MCF 10A (cell line): ENCODE results near the gene PKN2. TPM values are rescaled to one million over a fixed set of nuclear protein-coding genes. Genes with fewer than 3 reads are reported as not detected.

Experiments used
- BruUV-seq: library from RNA; stranded (reverse); fragments of 400-500 nt; replicated peaks from 2 replicates; lab custom pipeline; 2021; lab: Mats Ljungman, UMichigan
- CTCF ChIA-PET: fragments of 300-600 bp; sonication (Branson Sonifier 250); formaldehyde crosslinking; extraction: SDS; loops from one replicate; lab custom pipeline; 2021; ENCODE audit warnings: antibody characterized with exemption, inconsistent platforms; lab: Yijun Ruan, JAX
- POLR2A ChIA-PET: fragments of 300-600, 350-650 bp; sonication (Branson Sonifier 250); formaldehyde crosslinking; extraction: SDS; loops from one replicate; lab custom pipeline; 2020; ENCODE audit warnings: antibody characterized with exemption, inconsistent platforms; lab: Yijun Ruan, JAX
- DNase-seq: peaks from one replicate; pipeline ENCODE4 v3.0.0-alpha.2; 2018; ENCODE audit not compliant: unreplicated experiment
- H3K27ac Mint-ChIP-seq: one replicate; pipeline ENCODE4 v1.8.0; 2022; ENCODE audit warnings: mild to moderate bottlenecking, low read depth, mixed read lengths; ENCODE audit not compliant: unreplicated experiment
- H3K27me3 Mint-ChIP-seq: one replicate; pipeline ENCODE4 v1.8.0; 2022; ENCODE audit warnings: mixed read lengths; ENCODE audit not compliant: insufficient read depth, unreplicated experiment
- H3K36me3 Mint-ChIP-seq: one replicate; pipeline ENCODE4 v1.8.0; 2022; ENCODE audit warnings: mild to moderate bottlenecking, moderate library complexity, mixed read lengths; ENCODE audit not compliant: insufficient read depth, unreplicated experiment
- H3K4me1 Mint-ChIP-seq: one replicate; pipeline ENCODE4 v1.8.0; 2022; ENCODE audit warnings: mixed read lengths; ENCODE audit not compliant: insufficient read depth, unreplicated experiment
- H3K4me3 Mint-ChIP-seq: one replicate; pipeline ENCODE4 v1.8.0; 2022; ENCODE audit warnings: mild to moderate bottlenecking, moderate library complexity, mixed read lengths; ENCODE audit not compliant: unreplicated experiment
- H3K9me3 Mint-ChIP-seq: one replicate; pipeline ENCODE4 v1.8.0; 2022; ENCODE audit warnings: mixed read lengths; ENCODE audit not compliant: unreplicated experiment
- intact Hi-C: fragments of 100-400 bp; cut with micrococcal nuclease; formaldehyde crosslinking; loops from 2 replicates; pipeline ENCODE4 v1.14.1; 2022
- total RNA-seq: library from RNA; stranded (reverse); gene quantifications from 2 replicates; pipeline ENCODE4 v1.2.3, GENCODE V29; 2022
- TF ChIP-seq, protein P1 (sequence below): fragments of 200-600 bp; IDR thresholded peaks from one replicate; pipeline ENCODE4 v1.8.0; 2022; ENCODE audit warnings: antibody characterized with exemption, mild to moderate bottlenecking; ENCODE audit not compliant: unreplicated experiment

The PKN2 gene
- total RNA-seq, 1 experiment from 2014 or later = 40.2 TPM

- no TSS peak for BruUV-seq
- intact Hi-C loops = no loop called here
- Mint-ChIP-seq H3K27ac (no peak overlapping the region), H3K9me3 (no peaks in the 10 kb centered on the region), H3K27me3 (no peaks in the 10 kb centered on the region), H3K4me1 (peaks cover 16% of the 10 kb centered on the region), H3K36me3 (no peaks in the 10 kb centered on the region), H3K4me3 (no peak overlapping the region)
- no peak for DNase-seq
- POLR2A ChIA-PET = no interaction called here
- CTCF ChIA-PET = no interaction called here
- TF ChIP-seq, protein P1, sequence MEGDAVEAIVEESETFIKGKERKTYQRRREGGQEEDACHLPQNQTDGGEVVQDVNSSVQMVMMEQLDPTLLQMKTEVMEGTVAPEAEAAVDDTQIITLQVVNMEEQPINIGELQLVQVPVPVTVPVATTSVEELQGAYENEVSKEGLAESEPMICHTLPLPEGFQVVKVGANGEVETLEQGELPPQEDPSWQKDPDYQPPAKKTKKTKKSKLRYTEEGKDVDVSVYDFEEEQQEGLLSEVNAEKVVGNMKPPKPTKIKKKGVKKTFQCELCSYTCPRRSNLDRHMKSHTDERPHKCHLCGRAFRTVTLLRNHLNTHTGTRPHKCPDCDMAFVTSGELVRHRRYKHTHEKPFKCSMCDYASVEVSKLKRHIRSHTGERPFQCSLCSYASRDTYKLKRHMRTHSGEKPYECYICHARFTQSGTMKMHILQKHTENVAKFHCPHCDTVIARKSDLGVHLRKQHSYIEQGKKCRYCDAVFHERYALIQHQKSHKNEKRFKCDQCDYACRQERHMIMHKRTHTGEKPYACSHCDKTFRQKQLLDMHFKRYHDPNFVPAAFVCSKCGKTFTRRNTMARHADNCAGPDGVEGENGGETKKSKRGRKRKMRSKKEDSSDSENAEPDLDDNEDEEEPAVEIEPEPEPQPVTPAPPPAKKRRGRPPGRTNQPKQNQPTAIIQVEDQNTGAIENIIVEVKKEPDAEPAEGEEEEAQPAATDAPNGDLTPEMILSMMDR = no peak
These were observed 7.5 kb downstream of the PKN2 start for GRCh38 chr1:88691540-88691939.

DNA sequence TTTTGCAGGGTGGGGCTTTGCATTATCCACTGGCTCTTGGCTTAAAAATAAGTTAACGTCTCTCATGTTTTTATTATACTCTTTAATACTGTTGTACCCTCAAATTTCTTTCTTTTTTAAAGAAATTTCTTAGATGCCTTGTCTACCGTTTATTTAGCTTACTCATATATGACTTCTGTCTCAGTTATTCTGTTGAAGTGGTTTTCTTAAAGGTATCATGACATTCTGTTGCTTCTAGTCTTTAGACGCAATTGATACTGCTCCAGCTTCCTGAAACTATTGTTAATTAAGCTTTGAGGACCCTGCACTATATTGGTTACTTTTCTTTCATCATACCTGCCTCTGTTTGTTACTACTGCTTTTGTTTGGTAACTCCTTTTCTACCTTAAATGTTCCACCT lies 11.7 kb downstream of the PKN2 start:
- TF ChIP-seq, protein P1 = no peak
- ChIA-PET POLR2A (interaction anchor here (5.8 kb wide), 1 partner anchor 11 kb away, joined by 53 read pairs; the partner anchor contains the start of gene PKN2), CTCF (interaction anchor here (1.0 kb wide), 1 partner anchor 41 kb away, joined by 4 read pairs; no protein-coding TSS in a partner anchor)
- no TSS peak for BruUV-seq
- Mint-ChIP-seq H3K36me3 (no peaks in the 10 kb centered on the region), H3K27me3 (no peaks in the 10 kb centered on the region), H3K9me3 (no peaks in the 10 kb centered on the region), H3K4me3 (no peak overlapping the region), H3K4me1 (peaks cover 30% of the 10 kb centered on the region), H3K27ac (no peak overlapping the region)
- intact Hi-C loops = no loop called here
- no peak for DNase-seq

DNA sequence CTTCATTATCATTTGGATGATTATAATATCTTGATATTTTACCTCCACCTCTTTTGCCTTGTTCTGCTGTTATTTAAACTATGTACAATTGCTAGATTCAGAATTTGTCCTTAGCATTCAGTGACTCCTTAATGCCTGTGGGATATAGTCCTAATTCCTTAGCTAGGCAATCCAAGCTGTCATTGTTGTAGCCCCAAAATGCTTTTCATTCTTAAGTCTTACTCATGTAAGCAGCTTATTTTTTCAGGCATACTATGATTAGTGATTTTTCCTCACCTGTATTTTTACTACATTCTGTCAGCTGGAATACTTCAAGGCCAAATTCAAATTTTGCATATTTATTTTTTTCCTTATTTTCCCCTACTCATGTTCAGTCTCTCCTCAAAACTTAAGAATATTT lies 13.4 kb downstream of the PKN2 start:
- BruUV-seq = no TSS peak
- H3K27ac Mint-ChIP-seq = peak overlapping the region; percentile 1
- H3K4me1 Mint-ChIP-seq = peaks cover 32% of the 10 kb centered on the region
- intact Hi-C loops = no loop called here
- H3K27me3 Mint-ChIP-seq = no peaks in the 10 kb centered on the region
- H3K4me3 Mint-ChIP-seq = no peak overlapping the region
- peaks cover 5% of the 10 kb centered on the region for H3K36me3 Mint-ChIP-seq
- DNase-seq = no peak
- ChIA-PET CTCF (interaction anchor here (0.8 to 1.6 kb wide), 3 partner anchors 13 to 76 kb away, joined by 3 to 4 read pairs (median 4); partner anchors contain the start of gene PKN2), POLR2A (interaction anchor here (5.8 kb wide), 1 partner anchor 13 kb away, joined by 53 read pairs; the partner anchor contains the start of gene PKN2)
- TF ChIP-seq, protein P1 = no peak
- no peaks in the 10 kb centered on the region for H3K9me3 Mint-ChIP-seq

- no peaks in the 10 kb centered on the region for H3K27me3 Mint-ChIP-seq
- DNase-seq = no peak
- H3K36me3 Mint-ChIP-seq = peaks cover 5% of the 10 kb centered on the region
- H3K27ac Mint-ChIP-seq = peak overlapping the region; percentile 1
- TF ChIP-seq, protein P1 = no peak
- no peaks in the 10 kb centered on the region for H3K9me3 Mint-ChIP-seq
- no peak overlapping the region for H3K4me3 Mint-ChIP-seq
- ChIA-PET POLR2A (interaction anchor here (5.8 kb wide), 1 partner anchor 13 kb away, joined by 53 read pairs; the partner anchor contains the start of gene PKN2), CTCF (interaction anchor here (0.8 to 1.6 kb wide), 3 partner anchors 14 to 76 kb away, joined by 3 to 4 read pairs (median 4); partner anchors contain the start of gene PKN2)
- no TSS peak for BruUV-seq
- H3K4me1 Mint-ChIP-seq = peaks cover 28% of the 10 kb centered on the region
- intact Hi-C loops = no loop called here
These were observed 14.1 kb downstream of the PKN2 start for GRCh38 chr1:88698140-88698539.
